Germinal center (tissue), 1 donor: ENCODE results near the gene SPINT2.
A peak's percentile ranks its signal among the peaks of the same experiment; 100 is the strongest.

Source experiments
- DNase-seq: peaks from one replicate; pipeline ENCODE4 v3.0.0; 2012; ENCODE audit warnings: mixed read lengths, low spot score

Gene SPINT2

DNA sequence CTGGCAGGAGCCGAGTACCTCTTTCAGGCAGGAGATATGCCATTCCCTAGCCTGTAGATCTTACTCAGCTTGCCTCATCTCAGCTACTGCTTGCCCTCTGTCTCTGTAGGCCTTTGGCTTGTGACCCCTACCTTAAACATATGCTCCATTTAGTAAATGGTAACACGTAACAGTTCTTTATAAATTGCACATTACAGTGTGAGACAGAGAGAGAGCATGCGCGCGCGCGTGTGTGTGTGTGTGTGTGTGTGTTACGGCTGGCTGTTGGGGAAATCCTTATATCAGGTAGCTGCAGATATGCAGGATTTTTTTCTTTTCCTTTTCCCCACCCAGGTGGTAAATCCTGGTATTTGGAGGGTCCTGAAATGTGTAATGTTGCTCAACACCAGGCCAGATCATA lies 4.2 kb downstream of the SPINT2 start:
- DNase-seq, result no peak

DNA sequence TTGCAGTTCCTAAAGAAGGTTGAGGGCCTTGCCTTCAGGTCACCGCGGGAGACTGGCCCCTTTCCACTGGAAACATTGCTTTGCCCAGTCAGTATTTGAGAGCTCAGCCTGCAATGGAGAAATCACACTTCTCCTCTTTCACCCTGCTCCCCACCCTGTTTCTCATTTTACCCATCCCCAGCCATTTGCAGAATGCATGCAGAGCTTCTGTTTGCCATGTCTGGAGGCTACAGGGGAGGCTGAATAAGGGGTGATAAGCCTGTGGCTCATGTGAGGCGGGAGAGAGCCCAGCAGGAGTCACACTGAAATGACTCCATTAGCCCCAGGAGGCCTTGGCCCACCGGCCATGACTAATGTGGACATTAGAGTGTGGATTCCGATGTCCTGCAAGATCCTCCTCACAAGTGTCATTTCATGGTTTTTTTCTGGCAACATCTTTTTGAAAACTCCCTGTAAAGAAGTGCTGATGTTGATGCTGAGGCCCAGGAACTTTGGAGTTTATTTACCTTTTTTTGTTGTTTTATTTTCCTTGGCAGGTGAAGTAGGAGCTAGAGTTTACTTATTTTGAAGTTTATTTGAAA lies 6.3 kb downstream of the SPINT2 start:
- no peak for DNase-seq

GRCh38 chr19:38273499-38273898 lies 9.1 kb downstream of the SPINT2 start:
- DNase-seq, result no peak

GRCh38 chr19:38274739-38275138 lies 10.4 kb downstream of the SPINT2 start:
- no peak for DNase-seq

DNA sequence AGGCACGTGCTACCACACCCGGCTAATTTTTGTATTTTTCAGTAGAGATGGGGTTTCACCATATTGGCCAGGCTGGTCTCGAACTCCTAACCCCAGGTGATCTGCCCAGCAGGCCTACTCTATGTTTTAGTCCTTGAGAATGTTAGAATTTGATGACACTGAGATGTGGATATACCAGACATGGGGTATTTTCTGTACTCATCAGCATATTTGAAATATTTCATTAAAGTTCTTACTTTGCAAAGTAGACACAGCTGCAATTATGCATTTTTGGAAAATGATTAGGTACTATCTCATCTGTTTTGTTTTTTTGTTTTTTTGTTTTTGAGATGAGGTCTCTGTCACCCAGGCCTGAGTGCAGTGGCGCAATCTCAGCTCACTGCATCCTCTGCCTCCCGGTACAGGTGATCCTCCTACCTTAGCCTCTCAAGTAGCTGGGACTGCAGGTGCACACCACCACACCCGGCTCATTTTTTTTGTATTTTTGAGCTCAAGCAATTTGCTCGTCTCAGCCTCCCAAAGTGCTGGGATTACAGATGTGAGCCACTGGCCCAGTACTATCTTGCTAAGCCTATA lies 12.7 kb downstream of the SPINT2 start:
- no peak for DNase-seq

DNA sequence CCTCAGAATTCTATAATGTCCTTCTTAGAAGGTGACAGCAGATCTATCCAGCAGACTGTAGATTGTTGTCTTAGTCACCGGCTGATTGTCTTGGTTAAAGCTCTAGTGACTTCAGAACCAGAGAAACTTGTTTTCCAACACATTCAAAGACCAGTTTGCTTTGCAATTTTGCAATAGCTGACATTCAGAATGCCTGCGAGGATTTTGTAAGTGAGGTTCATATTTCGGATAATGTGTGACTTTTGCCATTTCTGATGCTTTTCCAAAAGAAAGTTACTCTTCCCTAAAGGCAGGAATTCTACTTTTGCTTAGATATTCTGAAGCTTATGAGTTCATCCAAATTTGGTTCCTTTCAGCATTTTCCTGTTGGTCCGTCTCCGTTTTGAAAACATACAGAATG lies 13.2 kb downstream of the SPINT2 start:
- DNase-seq, result no peak

DNA sequence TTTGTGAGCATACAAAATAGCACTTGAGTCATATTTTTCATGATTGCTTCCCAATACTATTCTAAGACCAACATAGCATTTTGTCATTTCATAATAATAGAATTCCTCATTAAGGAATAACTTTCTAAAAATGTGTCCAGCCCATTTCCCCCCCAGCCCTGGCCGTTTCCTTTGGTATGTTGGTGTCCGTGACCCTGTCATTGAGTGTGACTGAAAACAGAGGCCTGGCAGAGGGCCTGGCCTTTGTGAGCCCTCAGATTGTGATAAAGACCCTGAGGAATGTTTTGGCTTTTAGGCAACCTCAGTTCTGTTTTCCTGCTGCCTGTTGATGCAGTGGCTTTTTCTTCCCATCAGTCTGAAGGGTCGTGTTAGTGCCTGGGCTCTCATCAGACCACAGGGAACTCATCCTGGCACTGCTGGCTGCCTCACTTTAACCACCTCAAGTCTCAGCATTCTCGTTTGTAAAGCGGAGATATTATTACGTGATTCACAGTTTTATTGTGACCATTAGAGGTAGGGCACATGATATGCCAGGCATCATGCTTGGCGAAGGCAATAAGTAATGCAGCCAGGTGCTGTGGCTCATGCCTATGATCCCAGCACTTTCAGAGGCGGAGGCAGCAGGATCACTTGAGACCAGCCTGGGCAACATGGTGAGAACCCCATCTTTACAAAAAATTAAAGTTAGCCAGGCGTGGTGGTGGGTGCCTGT lies 13.8 kb downstream of the SPINT2 start:
- no peak for DNase-seq

GRCh38 chr19:38278751-38279150 lies 14.4 kb downstream of the SPINT2 start:
- no peak for DNase-seq

- DNase-seq, result no peak
Measured at GRCh38 chr19:38280030-38280921, 15.9 kb downstream of the SPINT2 start.

DNA sequence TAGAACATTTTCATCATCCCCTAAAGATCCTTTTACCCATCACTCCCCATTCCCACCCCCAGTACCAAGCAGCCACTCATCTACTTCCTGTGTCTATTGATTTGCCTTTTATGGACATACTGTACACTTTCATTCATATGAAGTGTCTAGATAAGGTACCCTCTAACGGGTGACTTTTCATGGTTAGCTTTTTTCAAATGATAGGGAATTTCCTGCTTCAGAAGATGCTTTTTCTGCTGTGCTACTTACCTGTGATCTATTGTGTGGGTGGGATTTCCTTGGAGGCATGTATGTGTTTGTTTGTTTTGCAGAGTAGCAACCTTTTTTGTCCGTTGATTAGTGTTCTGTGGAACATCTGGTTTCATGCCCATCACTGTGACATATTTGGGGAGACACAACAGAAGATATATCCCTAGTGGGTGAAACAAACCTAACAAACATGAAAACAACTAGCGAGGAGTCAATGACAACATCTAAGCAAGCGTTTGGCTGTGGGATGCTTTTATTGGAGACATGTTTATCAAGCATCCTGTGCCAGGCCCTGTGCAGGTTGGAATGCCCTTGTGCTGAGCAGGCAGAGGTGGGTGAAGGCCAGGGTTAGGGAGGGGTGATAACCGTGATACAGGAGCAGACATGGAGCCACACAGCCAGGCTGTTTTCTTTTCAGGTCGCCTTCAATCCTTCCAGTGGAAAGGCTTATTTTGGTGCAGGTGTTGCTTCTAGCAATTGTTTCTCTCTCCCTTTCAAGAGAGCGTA lies 17.6 kb downstream of the SPINT2 start:
- no peak for DNase-seq

DNA sequence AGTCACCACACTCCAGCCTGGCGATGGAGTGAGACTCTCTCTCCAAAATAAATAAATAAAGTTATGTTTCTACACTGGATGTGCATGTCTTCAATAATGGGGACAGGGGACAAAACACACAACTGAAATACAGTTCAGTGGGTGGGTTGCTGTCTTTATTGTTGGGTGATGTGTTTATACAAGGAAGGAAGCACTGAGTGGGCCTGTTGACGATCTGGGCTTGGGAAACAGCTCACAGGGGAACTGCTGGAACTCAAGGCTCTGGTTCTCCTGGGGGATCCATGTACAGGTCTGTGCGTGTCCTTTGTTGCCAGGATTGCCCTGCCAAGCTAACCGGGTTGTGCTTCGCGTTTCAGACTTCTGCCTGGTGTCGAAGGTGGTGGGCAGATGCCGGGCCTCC lies 18.9 kb downstream of the SPINT2 start:
- DNase-seq, result no peak

GRCh38 chr19:38284422-38284821 lies 20.0 kb downstream of the SPINT2 start:
- DNase-seq, result peak; percentile 41

DNA sequence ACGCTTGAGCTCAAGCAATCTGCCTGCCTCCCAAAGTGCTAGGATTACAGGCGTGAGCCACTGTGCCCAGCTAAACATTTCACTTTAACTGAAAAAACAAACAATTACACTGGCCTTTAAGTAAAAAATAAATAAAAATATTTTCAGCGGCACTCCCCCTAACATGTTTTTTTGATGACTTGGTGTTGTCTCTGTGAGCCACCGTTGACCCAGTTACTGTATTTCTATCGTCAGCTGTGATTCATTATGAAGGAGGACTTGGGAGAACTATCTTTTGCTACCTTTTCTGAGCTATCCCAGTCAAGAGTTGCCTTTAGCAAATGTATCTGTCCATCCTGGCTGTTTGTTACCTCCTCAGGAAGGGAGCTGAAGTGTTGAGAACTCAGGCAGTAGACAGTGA lies 21.2 kb downstream of the SPINT2 start:
- no peak for DNase-seq

- no peak for DNase-seq
Measured at GRCh38 chr19:38287604-38288003, 23.2 kb downstream of the SPINT2 start.

- DNase-seq, result no peak
Measured at GRCh38 chr19:38288123-38288855, 23.9 kb downstream of the SPINT2 start.

DNA sequence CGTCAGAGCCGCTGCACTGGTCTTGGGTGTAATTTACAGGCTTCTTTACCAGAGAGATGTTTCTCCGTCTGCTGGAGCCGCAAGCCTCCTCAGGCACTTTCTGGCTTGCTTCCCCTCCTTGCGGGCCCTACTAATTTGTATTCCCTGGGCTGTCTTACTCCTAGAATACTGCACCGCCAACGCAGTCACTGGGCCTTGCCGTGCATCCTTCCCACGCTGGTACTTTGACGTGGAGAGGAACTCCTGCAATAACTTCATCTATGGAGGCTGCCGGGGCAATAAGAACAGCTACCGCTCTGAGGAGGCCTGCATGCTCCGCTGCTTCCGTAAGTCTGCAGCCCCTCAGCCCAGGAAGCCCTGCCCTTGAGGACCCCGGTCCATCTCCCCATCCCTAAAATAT lies 25.6 kb downstream of the SPINT2 start:
- no peak for DNase-seq

- no peak for DNase-seq
Measured at GRCh38 chr19:38290631-38291147, 26.3 kb downstream of the SPINT2 start.

GRCh38 chr19:38291855-38292254 lies 27.5 kb downstream of the SPINT2 start:
- DNase-seq, result no peak

- no peak for DNase-seq
Measured at GRCh38 chr19:38293281-38293680, 28.9 kb downstream of the SPINT2 start.

DNA sequence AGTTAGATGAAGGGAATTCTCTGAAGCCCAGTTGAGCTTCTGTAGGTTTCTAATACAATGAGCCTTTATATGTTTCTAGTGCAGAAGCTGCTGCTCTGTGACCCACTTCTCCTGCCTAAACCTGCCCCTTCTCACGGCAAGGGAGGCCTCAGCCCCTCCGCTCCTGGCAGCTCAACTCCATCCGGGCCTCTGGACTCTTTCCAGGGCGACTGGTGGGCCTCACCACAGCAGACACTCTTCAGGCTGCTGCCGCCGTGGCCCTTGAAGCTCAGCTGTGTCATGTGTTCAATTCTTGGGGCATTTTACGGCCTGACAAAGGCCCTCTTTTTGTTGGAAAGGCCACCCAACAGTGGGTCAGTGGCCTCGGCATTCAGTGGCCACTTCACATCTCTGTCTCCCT lies 29.7 kb downstream of the SPINT2 start:
- DNase-seq, result no peak
